SH-SY5Y (cell line): ENCODE results near the gene IL1RN.

Source experiments
- GATA2 ChIP-seq: IDR thresholded peaks from 2 replicates; pipeline ENCODE4 v1.6.1; 2011; ENCODE audit warnings: mild to moderate bottlenecking, low read depth, low read length
- GATA3 ChIP-seq: IDR thresholded peaks from 2 replicates; pipeline ENCODE4 v1.6.1; 2011; ENCODE audit warnings: low read depth, mild to moderate bottlenecking, low read length, moderate library complexity

GRCh38 chr2:113114996-113115395 is 12.4 kb upstream of the IL1RN start:
- TF ChIP-seq GATA2, result no peak
- no peak for TF ChIP-seq GATA3
